Hindlimb muscle (tissue), 1 donor: ENCODE measurements around the gene CHPF. TPM values are rescaled to one million over a fixed set of nuclear protein-coding genes. Genes with fewer than 3 reads are reported as not detected.

Experiments used
- DNase-seq: peaks from one replicate; pipeline ENCODE4 v3.0.0-alpha.2; 2013
- polyA plus RNA-seq: library from polyadenylated mRNA; unstranded; fragments of 120-200 nt; gene quantifications from one replicate; pipeline ENCODE4 v1.2.1, GENCODE V29; 2013; ENCODE audit not compliant: insufficient read length

The CHPF gene
- polyA plus RNA-seq, 1 donor, result 58.2 TPM

- no peak for DNase-seq
Measured at GRCh38 chr2:219512524-219513216, 30.9 kb downstream of the CHPF start.

- no peak for DNase-seq
Measured at GRCh38 chr2:219511547-219512325, 31.9 kb downstream of the CHPF start.

GRCh38 chr2:219510512-219511135 lies 33.0 kb downstream of the CHPF start:
- DNase-seq, result no peak

GRCh38 chr2:219509780-219510511 lies 33.7 kb downstream of the CHPF start:
- DNase-seq, result peak; percentile 68

GRCh38 chr2:219508971-219509779 lies 34.4 kb downstream of the CHPF start:
- no peak for DNase-seq

GRCh38 chr2:219508444-219508734 lies 35.2 kb downstream of the CHPF start:
- DNase-seq, result no peak

- no peak for DNase-seq
Measured at GRCh38 chr2:219507581-219508443, 35.8 kb downstream of the CHPF start.

- DNase-seq, result no peak
Measured at GRCh38 chr2:219506802-219507526, 36.6 kb downstream of the CHPF start.

- DNase-seq, result no peak
Measured at GRCh38 chr2:219506153-219506801, 37.3 kb downstream of the CHPF start.

- no peak for DNase-seq
Measured at GRCh38 chr2:219505585-219505984, 38.0 kb downstream of the CHPF start.

- no peak for DNase-seq
Measured at GRCh38 chr2:219502618-219503017, 41.0 kb downstream of the CHPF start.

- DNase-seq, result no peak
Measured at GRCh38 chr2:219501849-219502248, 41.8 kb downstream of the CHPF start.

GRCh38 chr2:219500135-219500534 lies 43.5 kb downstream of the CHPF start:
- DNase-seq, result no peak

GRCh38 chr2:219499555-219499954 lies 44.1 kb downstream of the CHPF start:
- no peak for DNase-seq

- DNase-seq, result no peak
Measured at GRCh38 chr2:219499058-219499307, 44.6 kb downstream of the CHPF start.

- DNase-seq, result peak; percentile 98
Measured at GRCh38 chr2:219498280-219499057, 45.1 kb downstream of the CHPF start, which contains the start of gene GMPPA. TSS of gene GMPPA (plus strand) at chr2:219498891. CDS start at chr2:219499976, 1,085 bp downstream.

GRCh38 chr2:219497495-219498279 lies 45.9 kb downstream of the CHPF start:
- DNase-seq, result peak; percentile 85

GRCh38 chr2:219496825-219497494 lies 46.6 kb downstream of the CHPF start:
- no peak for DNase-seq
